GM06990 (cell line): ENCODE data around the gene NECTIN4.
"Not testable (repeated sequence)": the region's sequence is repeated elsewhere in the genome, so short reads cannot be mapped to it uniquely, and the experiment has no call there.

Experiments used
- DNase-seq: peaks from one replicate; pipeline ENCODE4 v3.0.0-alpha.2; 2011; ENCODE audit not compliant: insufficient read length; ENCODE audit errors: extremely low read depth
- H3K27me3 ChIP-seq: replicated peaks from 2 replicates; pipeline ENCODE4 v1.6.0; 2011; ENCODE audit warnings: low read length; ENCODE audit not compliant: control insufficient read depth, insufficient read depth
- H3K36me3 ChIP-seq: 2 replicates; pipeline ENCODE4 v1.5.1; 2011; ENCODE audit warnings: low read length; ENCODE audit not compliant: control insufficient read depth, insufficient read depth
- H3K4me3 ChIP-seq: replicated peaks from 2 replicates; pipeline ENCODE4 v1.5.1; 2011; ENCODE audit warnings: low read depth, mild to moderate bottlenecking, control low read depth, low read length
- CTCF ChIP-seq: IDR thresholded peaks from 2 replicates; pipeline ENCODE4 v1.5.1; 2011; ENCODE audit warnings: low read length, control low read depth, mild to moderate bottlenecking, inconsistent platforms; ENCODE audit not compliant: insufficient read depth, poor library complexity, severe bottlenecking

Gene NECTIN4

GRCh38 chr1:161068306-161069234 lies 20.8 kb downstream of the NECTIN4 start:
- peak; percentile 78 for DNase-seq
- H3K36me3 ChIP-seq: peaks cover 5% of the 10 kb centered on the region
- no peaks in the 10 kb centered on the region for H3K27me3 ChIP-seq
- peak overlapping the region; percentile 100 for H3K4me3 ChIP-seq
- TF ChIP-seq CTCF: no peak

GRCh38 chr1:161066694-161067093 lies 22.7 kb downstream of the NECTIN4 start:
- no peaks in the 10 kb centered on the region for H3K27me3 ChIP-seq
- no peak for DNase-seq
- H3K36me3 ChIP-seq: peaks cover 5% of the 10 kb centered on the region
- peak overlapping the region; percentile 20 for H3K4me3 ChIP-seq
- TF ChIP-seq CTCF: no peak

- H3K36me3 ChIP-seq, H3K27me3 ChIP-seq, DNase-seq, H3K4me3 ChIP-seq: not testable (repeated sequence)
These were observed 23.7 kb downstream of the NECTIN4 start for GRCh38 chr1:161065681-161066080.

GRCh38 chr1:161063936-161064335 lies 25.4 kb downstream of the NECTIN4 start:
- H3K27me3 ChIP-seq, DNase-seq, H3K4me3 ChIP-seq, H3K36me3 ChIP-seq: not testable (repeated sequence)

- DNase-seq: no peak
- no peak for TF ChIP-seq CTCF
- peaks cover 11% of the 10 kb centered on the region for H3K36me3 ChIP-seq
- no peaks in the 10 kb centered on the region for H3K27me3 ChIP-seq
- H3K4me3 ChIP-seq: no peak overlapping the region
These were observed 27.9 kb downstream of the NECTIN4 start for GRCh38 chr1:161061419-161061818.

- Histone ChIP-seq H3K27me3 (no peaks in the 10 kb centered on the region), H3K36me3 (peaks cover 19% of the 10 kb centered on the region), H3K4me3 (no peak overlapping the region)
- DNase-seq: no peak
- TF ChIP-seq CTCF: no peak
These were observed 30.1 kb downstream of the NECTIN4 start for GRCh38 chr1:161059293-161059692.
